ENCODE data around the gene MEAF6. TPM values are rescaled to one million over a fixed set of nuclear protein-coding genes. Genes with fewer than 3 reads are reported as not detected.

Gene MEAF6
- total and polyA plus RNA-seq, 2 experiments from 2014 or later = 60.1 to 64.5 TPM

DNA sequence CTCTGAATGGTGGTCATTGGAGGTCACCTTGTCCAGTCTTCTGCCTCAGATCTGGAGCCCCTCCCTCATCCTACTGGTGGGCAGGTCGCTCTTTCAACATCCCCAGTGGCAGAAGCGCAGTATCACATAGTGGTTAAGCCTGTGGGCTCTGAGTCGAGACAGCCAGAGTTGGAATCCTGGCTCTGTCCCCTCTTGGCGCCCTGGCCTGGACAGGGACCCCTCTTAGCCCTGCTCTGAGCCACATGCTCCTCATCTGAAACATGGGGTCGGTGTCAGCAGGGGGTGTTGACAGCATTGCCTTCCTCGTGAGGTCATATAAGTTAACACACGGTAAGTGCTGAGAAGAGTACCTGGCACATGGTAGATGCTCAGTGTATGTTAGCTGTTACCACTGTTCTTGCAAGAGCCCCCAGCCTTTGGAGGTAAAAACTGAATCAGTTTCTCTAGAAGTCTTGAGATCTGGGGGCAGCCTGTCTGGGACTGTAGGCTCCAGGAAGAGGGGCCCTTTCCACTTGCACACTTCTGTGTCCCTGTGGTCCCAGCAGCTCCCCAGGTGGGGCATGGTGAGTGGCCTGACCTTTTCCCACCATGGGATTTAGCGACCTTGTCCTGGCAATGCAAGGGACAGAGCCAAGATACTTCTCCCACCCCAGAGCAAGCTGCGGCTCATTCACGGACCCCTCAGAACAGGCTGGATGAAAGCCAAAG lies 33.8 kb downstream of the MEAF6 start (continued):
- TF ChIP-seq, protein P1, sequence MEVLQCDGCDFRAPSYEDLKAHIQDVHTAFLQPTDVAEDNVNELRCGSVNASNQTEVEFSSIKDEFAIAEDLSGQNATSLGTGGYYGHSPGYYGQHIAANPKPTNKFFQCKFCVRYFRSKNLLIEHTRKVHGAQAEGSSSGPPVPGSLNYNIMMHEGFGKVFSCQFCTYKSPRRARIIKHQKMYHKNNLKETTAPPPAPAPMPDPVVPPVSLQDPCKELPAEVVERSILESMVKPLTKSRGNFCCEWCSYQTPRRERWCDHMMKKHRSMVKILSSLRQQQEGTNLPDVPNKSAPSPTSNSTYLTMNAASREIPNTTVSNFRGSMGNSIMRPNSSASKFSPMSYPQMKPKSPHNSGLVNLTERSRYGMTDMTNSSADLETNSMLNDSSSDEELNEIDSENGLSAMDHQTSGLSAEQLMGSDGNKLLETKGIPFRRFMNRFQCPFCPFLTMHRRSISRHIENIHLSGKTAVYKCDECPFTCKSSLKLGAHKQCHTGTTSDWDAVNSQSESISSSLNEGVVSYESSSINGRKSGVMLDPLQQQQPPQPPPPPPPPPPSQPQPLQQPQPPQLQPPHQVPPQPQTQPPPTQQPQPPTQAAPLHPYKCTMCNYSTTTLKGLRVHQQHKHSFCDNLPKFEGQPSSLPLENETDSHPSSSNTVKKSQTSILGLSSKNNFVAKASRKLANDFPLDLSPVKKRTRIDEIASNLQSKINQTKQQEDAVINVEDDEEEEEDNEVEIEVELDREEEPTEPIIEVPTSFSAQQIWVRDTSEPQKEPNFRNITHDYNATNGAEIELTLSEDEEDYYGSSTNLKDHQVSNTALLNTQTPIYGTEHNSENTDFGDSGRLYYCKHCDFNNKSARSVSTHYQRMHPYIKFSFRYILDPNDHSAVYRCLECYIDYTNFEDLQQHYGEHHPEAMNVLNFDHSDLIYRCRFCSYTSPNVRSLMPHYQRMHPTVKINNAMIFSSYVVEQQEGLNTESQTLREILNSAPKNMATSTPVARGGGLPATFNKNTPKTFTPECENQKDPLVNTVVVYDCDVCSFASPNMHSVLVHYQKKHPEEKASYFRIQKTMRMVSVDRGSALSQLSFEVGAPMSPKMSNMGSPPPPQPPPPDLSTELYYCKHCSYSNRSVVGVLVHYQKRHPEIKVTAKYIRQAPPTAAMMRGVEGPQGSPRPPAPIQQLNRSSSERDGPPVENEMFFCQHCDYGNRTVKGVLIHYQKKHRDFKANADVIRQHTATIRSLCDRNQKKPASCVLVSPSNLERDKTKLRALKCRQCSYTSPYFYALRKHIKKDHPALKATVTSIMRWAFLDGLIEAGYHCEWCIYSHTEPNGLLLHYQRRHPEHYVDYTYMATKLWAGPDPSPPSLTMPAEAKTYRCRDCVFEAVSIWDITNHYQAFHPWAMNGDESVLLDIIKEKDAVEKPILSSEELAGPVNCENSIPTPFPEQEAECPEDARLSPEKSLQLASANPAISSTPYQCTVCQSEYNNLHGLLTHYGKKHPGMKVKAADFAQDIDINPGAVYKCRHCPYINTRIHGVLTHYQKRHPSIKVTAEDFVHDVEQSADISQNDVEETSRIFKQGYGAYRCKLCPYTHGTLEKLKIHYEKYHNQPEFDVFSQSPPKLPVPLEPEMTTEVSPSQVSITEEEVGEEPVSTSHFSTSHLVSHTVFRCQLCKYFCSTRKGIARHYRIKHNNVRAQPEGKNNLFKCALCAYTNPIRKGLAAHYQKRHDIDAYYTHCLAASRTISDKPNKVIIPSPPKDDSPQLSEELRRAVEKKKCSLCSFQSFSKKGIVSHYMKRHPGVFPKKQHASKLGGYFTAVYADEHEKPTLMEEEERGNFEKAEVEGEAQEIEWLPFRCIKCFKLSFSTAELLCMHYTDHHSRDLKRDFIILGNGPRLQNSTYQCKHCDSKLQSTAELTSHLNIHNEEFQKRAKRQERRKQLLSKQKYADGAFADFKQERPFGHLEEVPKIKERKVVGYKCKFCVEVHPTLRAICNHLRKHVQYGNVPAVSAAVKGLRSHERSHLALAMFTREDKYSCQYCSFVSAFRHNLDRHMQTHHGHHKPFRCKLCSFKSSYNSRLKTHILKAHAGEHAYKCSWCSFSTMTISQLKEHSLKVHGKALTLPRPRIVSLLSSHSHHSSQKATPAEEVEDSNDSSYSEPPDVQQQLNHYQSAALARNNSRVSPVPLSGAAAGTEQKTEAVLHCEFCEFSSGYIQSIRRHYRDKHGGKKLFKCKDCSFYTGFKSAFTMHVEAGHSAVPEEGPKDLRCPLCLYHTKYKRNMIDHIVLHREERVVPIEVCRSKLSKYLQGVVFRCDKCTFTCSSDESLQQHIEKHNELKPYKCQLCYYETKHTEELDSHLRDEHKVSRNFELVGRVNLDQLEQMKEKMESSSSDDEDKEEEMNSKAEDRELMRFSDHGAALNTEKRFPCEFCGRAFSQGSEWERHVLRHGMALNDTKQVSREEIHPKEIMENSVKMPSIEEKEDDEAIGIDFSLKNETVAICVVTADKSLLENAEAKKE (CRISPR knock-in tag; IDR thresholded peaks at IDR 0.05) = no peak

GRCh38 chr1:37480125-37480466 lies 34.5 kb downstream of the MEAF6 start:
- DNase-seq (ENCODE audit: low spot score) (no peak), ATAC-seq (no peak)
- peaks cover 42% of the 10 kb centered on the region for H3K4me1 Mint-ChIP-seq
- H3K9me3 Mint-ChIP-seq = no peaks in the 10 kb centered on the region
- no peak overlapping the region for H3K27ac Mint-ChIP-seq
- Histone ChIP-seq H3K79me2 (replicated peaks; ENCODE audit: insufficient read depth) (peaks cover 28% of the 10 kb centered on the region), H3K4me2 (no peak overlapping the region), H2AFZ (no peak overlapping the region), H3K27me3 (ENCODE audit: insufficient read depth) (no peaks in the 10 kb centered on the region), H3K27ac (ENCODE audit: low read depth) (no peak overlapping the region), H3K36me3 (ENCODE audit: insufficient read depth) (no peaks in the 10 kb centered on the region), H3K4me3 (no peak overlapping the region), H3K9me2 (ENCODE audit: insufficient read depth) (no peaks in the 10 kb centered on the region), H4K20me1 (replicated peaks; ENCODE audit: insufficient read depth) (no peaks in the 10 kb centered on the region; the same call in 1 of the 2 replicates), H3K4me1 (ENCODE audit: insufficient read depth) (peaks cover 33% of the 10 kb centered on the region), H3F3A (replicated peaks; ENCODE audit: low read depth) (no peaks in the 10 kb centered on the region)
- H3K27me3 Mint-ChIP-seq (ENCODE audit: insufficient read depth, low read depth, poor library complexity) = peaks cover 12% of the 10 kb centered on the region
- peaks cover 49% of the 10 kb centered on the region for H3K36me3 Mint-ChIP-seq (ENCODE audit: low read depth)
- TF ChIP-seq NANOG (IDR thresholded peaks at IDR 0.05; ENCODE audit: borderline replicate concordance) = no peak
- TF ChIP-seq ETS1 (IDR thresholded peaks at IDR 0.05) = no peak
- no peak for TF ChIP-seq POLR2AphosphoS5 (IDR thresholded peaks at IDR 0.05; ENCODE audit: low read depth)
- TF ChIP-seq CTCF (conservative IDR thresholded peaks at IDR 0.05; ENCODE audit: low read depth in 2 of 2) = no peak
- no peak for TF ChIP-seq STAT1 (IDR thresholded peaks at IDR 0.05; ENCODE audit: unreplicated experiment)
- TF ChIP-seq CREB1 (CRISPR knock-in tag; IDR thresholded peaks at IDR 0.05; ENCODE audit: low read depth) = no peak
- no peak for TF ChIP-seq EZH2 (IDR thresholded peaks at IDR 0.05; ENCODE audit: low read depth, unreplicated experiment)
- TF ChIP-seq, protein P2, sequence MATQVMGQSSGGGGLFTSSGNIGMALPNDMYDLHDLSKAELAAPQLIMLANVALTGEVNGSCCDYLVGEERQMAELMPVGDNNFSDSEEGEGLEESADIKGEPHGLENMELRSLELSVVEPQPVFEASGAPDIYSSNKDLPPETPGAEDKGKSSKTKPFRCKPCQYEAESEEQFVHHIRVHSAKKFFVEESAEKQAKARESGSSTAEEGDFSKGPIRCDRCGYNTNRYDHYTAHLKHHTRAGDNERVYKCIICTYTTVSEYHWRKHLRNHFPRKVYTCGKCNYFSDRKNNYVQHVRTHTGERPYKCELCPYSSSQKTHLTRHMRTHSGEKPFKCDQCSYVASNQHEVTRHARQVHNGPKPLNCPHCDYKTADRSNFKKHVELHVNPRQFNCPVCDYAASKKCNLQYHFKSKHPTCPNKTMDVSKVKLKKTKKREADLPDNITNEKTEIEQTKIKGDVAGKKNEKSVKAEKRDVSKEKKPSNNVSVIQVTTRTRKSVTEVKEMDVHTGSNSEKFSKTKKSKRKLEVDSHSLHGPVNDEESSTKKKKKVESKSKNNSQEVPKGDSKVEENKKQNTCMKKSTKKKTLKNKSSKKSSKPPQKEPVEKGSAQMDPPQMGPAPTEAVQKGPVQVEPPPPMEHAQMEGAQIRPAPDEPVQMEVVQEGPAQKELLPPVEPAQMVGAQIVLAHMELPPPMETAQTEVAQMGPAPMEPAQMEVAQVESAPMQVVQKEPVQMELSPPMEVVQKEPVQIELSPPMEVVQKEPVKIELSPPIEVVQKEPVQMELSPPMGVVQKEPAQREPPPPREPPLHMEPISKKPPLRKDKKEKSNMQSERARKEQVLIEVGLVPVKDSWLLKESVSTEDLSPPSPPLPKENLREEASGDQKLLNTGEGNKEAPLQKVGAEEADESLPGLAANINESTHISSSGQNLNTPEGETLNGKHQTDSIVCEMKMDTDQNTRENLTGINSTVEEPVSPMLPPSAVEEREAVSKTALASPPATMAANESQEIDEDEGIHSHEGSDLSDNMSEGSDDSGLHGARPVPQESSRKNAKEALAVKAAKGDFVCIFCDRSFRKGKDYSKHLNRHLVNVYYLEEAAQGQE (IDR thresholded peaks at IDR 0.05; ENCODE audit: unreplicated experiment) = no peak
- no peak overlapping the region for H3K4me3 Mint-ChIP-seq
